ENCODE data around the gene GUCY2D. TPM values are rescaled to one million over a fixed set of nuclear protein-coding genes. Genes with fewer than 3 reads are reported as not detected.

Gene GUCY2D
- not detected in 2 replicates for total RNA-seq

DNA sequence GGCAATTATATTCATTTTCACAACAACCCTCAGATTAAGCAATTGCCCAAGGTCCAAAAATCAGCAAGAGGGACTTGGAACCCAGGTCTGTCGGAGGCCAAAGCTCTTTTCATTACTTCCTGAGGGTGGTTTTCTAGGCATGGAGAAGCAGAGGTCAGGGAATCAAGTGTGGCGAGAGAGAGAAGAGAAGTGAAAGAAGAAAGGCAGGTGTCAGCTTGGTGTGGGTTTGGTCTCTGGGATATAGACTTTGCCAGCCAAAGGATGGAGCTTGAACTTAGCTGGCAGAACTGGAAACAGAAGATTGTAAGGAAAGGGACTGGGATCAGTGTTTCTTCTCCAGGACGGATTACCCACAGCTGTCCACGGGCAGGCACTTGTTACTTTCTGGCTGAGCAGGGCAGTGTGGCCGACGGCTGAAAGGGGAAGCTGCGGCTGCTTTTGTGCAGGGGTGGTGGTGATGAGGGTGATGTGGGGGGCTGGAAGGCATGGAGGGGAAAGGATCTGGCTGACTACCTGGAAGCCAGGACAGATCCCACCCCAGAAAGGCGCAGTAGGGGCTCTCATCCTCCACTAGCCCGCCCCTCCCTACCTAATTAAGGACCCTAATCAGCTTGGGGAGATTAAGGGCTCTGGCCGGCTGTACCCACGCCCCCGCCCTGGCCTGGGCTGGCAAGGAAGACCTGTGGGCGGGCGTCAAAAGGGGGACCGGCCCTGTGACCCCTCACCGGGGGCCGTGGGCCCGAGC lies at the start of gene GUCY2D:
TSS of gene GUCY2D (plus strand) at position 640 of the 745 bp plus-strand sequence. CDS start 433 bp downstream, outside the sequence.

DNA sequence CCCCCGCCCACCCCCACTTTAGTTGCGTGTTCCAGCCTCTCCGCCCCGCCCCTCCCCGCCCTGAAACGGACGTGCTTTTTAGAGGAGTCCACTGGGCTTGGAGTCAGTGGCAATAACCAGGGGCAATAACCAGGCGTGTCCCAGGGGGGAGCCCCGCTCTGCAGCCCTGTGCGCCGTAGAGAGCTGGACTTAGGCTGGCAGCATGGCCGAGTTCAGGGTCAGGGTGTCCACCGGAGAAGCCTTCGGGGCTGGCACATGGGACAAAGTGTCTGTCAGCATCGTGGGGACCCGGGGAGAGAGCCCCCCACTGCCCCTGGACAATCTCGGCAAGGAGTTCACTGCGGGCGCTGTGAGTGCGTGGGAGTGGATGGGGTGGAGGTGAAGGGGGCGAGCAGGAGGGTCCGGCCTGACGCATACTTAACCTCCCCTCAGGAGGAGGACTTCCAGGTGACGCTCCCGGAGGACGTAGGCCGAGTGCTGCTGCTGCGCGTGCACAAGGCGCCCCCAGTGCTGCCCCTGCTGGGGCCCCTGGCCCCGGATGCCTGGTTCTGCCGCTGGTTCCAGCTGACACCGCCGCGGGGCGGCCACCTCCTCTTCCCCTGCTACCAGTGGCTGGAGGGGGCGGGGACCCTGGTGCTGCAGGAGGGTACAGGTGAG lies 36.7 kb downstream of the GUCY2D start, which contains the start of gene ALOX15B:
TSS of gene ALOX15B (plus strand) at position 106 of the 657 bp plus-strand sequence. CDS start at position 203, 97 bp downstream.

Other genes with a start within 250 kb of the GUCY2D start
- 4.2 and 68.6 TPM in 2 replicates for gene KDM6B, start 168.4 kb upstream of the GUCY2D start, total RNA-seq
- 0.58 TPM in 1 of 2 replicates, not detected in the other for gene TMEM88, start 147.5 kb upstream of the GUCY2D start, total RNA-seq
- 65.7 and 90.3 TPM in 2 replicates for gene NAA38, start 145.1 kb upstream of the GUCY2D start, total RNA-seq
- gene CYB5D1, start 144.6 kb upstream of the GUCY2D start, total RNA-seq = 13.0 and 13.6 TPM in 2 replicates
- 115 and 141 TPM in 2 replicates for gene CHD3, start 113.8 kb upstream of the GUCY2D start, total RNA-seq
- gene RNF227, start 86.3 kb upstream of the GUCY2D start, total RNA-seq = 1.7 and 8.5 TPM in 2 replicates
- gene KCNAB3, start 72.8 kb upstream of the GUCY2D start, total RNA-seq = 0.58 and 0.85 TPM in 2 replicates
- 36.1 and 46.8 TPM in 2 replicates for gene TRAPPC1, start 70.7 kb upstream of the GUCY2D start, total RNA-seq
- gene CNTROB, start 70.4 kb upstream of the GUCY2D start, total RNA-seq = 18.0 and 27.6 TPM in 2 replicates
- gene ALOX15B, start 36.4 kb downstream of the GUCY2D start, total RNA-seq = 0.56 TPM in 1 of 2 replicates, not detected in the other
- gene ALOX12B, start 85.1 kb downstream of the GUCY2D start, total RNA-seq = not detected in 2 replicates
- gene ALOXE3, start 115.9 kb downstream of the GUCY2D start, total RNA-seq = under 0.01 TPM in 1 of 2 replicates, not detected in the other
- not detected in 2 replicates for gene HES7, start 121.5 kb downstream of the GUCY2D start, total RNA-seq
- 2.5 and 3.7 TPM in 2 replicates for gene PER1, start 149.8 kb downstream of the GUCY2D start, total RNA-seq
- 3.3 and 8.2 TPM in 2 replicates for gene VAMP2, start 160.3 kb downstream of the GUCY2D start, total RNA-seq
- gene TMEM107, start 173.8 kb downstream of the GUCY2D start, total RNA-seq = 22.3 and 32.0 TPM in 2 replicates
- gene BORCS6, start 187.6 kb downstream of the GUCY2D start, total RNA-seq = 6.9 and 7.6 TPM in 2 replicates
- gene AURKB, start 208.0 kb downstream of the GUCY2D start, total RNA-seq = 4.2 and 45.6 TPM in 2 replicates
- 3.8 and 4.8 TPM in 2 replicates for gene CTC1, start 245.4 kb downstream of the GUCY2D start, total RNA-seq
- gene PFAS, start 246.7 kb downstream of the GUCY2D start, total RNA-seq = 9.9 and 51.4 TPM in 2 replicates